ENCODE results near the gene SURF6.
"Not testable (repeated sequence)": the region's sequence is repeated elsewhere in the genome, so short reads cannot be mapped to it uniquely, and the experiment has no call there.

The SURF6 gene

GRCh38 chr9:133322701-133323100 lies 13.3 kb downstream of the SURF6 start:
- no peak for DNase-seq

GRCh38 chr9:133321411-133321935 lies 14.5 kb downstream of the SURF6 start:
- no peak for DNase-seq

- no peak for DNase-seq
These were observed 15.5 kb downstream of the SURF6 start for GRCh38 chr9:133320421-133320881.

GRCh38 chr9:133317551-133317950 lies 18.4 kb downstream of the SURF6 start:
- DNase-seq = not testable (repeated sequence)

GRCh38 chr9:133315997-133316396 lies 20.0 kb downstream of the SURF6 start:
- no peak for DNase-seq

GRCh38 chr9:133309608-133310007 lies 26.4 kb downstream of the SURF6 start:
- DNase-seq = no peak

- no peak for DNase-seq
These were observed 28.7 kb downstream of the SURF6 start for GRCh38 chr9:133307301-133307700.

GRCh38 chr9:133306242-133307204 lies 29.5 kb downstream of the SURF6 start:
- no peak for DNase-seq

- DNase-seq = no peak
These were observed 30.3 kb downstream of the SURF6 start for GRCh38 chr9:133305731-133306130.

GRCh38 chr9:133304477-133305377 lies 31.3 kb downstream of the SURF6 start:
- DNase-seq = no peak

- no peak for DNase-seq
These were observed 31.9 kb downstream of the SURF6 start for GRCh38 chr9:133304158-133304470.

GRCh38 chr9:133303266-133304157 lies 32.5 kb downstream of the SURF6 start:
- no peak for DNase-seq

GRCh38 chr9:133301253-133302230 lies 34.4 kb downstream of the SURF6 start:
- DNase-seq = no peak

GRCh38 chr9:133299996-133300395 lies 36.0 kb downstream of the SURF6 start:
- DNase-seq = not testable (repeated sequence)

- no peak for DNase-seq
These were observed 41.7 kb downstream of the SURF6 start for GRCh38 chr9:133294257-133294656.

- no peak for DNase-seq
These were observed 45.2 kb downstream of the SURF6 start for GRCh38 chr9:133290751-133291302.

- no peak for DNase-seq
These were observed 49.5 kb downstream of the SURF6 start for GRCh38 chr9:133286523-133286922.

- DNase-seq = no peak
These were observed 50.7 kb downstream of the SURF6 start for GRCh38 chr9:133285252-133285775.

- DNase-seq = no peak
These were observed 51.6 kb downstream of the SURF6 start for GRCh38 chr9:133284362-133284761.

- not testable (repeated sequence) for DNase-seq
These were observed 52.5 kb downstream of the SURF6 start for GRCh38 chr9:133283255-133284032.

Data from NCI-H510A (cell line).